GM18951 (cell line): ENCODE data around the gene ZNF821.

Experiments
- POLR2A ChIP-seq: IDR thresholded peaks from 4 replicates; pipeline ENCODE4 v1.6.1; 2011; ENCODE audit warnings: mild to moderate bottlenecking; ENCODE audit not compliant: insufficient read length, insufficient read depth; ENCODE audit errors: extremely low read depth
- in situ Hi-C: fragments of 300-500 bp; cut with MboI; formaldehyde crosslinking; loops from one replicate; pipeline ENCODE4 v1.12.0; 2022; ENCODE audit warnings: low sequenced_read_pairs, mixed read lengths, inconsistent platforms; ENCODE audit not compliant: unreplicated experiment

ZNF821 gene

GRCh38 chr16:71883849-71884638 is at the start of gene ZNF821:
Gene ZNF821, minus strand, starts transcription at chr16:71884182. Its CDS starts 4,236 bp downstream, at chr16:71879946.
- TF ChIP-seq POLR2A: peak; percentile 50
- in situ Hi-C loops: no loop called here

- in situ Hi-C loops: no loop called here
- no peak for TF ChIP-seq POLR2A
Measured at GRCh38 chr16:71933017-71933416, 49.0 kb upstream of the ZNF821 start.

GRCh38 chr16:71931599-71931998 is 47.6 kb upstream of the ZNF821 start:
- no peak for TF ChIP-seq POLR2A
- in situ Hi-C loops: no loop called here

GRCh38 chr16:71931001-71931400 is 47.0 kb upstream of the ZNF821 start:
- TF ChIP-seq POLR2A: no peak
- in situ Hi-C loops: no loop called here

GRCh38 chr16:71930013-71930563 is 46.1 kb upstream of the ZNF821 start:
- TF ChIP-seq POLR2A: no peak
- in situ Hi-C loops: no loop called here

GRCh38 chr16:71929048-71929447 is 45.1 kb upstream of the ZNF821 start:
- in situ Hi-C loops: no loop called here

GRCh38 chr16:71927787-71928186 is 43.8 kb upstream of the ZNF821 start:
- in situ Hi-C loops: no loop called here
- no peak for TF ChIP-seq POLR2A

More at GRCh38 chr16:71929048-71929447, 45.1 kb upstream of the ZNF821 start:
- TF ChIP-seq POLR2A: no peak

- no peak for TF ChIP-seq POLR2A
- in situ Hi-C loops: no loop called here
Measured at GRCh38 chr16:71927383-71927782, 43.4 kb upstream of the ZNF821 start.

- TF ChIP-seq POLR2A: no peak
- in situ Hi-C loops: no loop called here
Measured at GRCh38 chr16:71924710-71925109, 40.7 kb upstream of the ZNF821 start.

GRCh38 chr16:71923941-71924690 is 40.1 kb upstream of the ZNF821 start:
- in situ Hi-C loops: no loop called here
- no peak for TF ChIP-seq POLR2A

- in situ Hi-C loops: no loop called here
- no peak for TF ChIP-seq POLR2A
Measured at GRCh38 chr16:71920658-71921057, 36.7 kb upstream of the ZNF821 start.

GRCh38 chr16:71919035-71919434 is 35.1 kb upstream of the ZNF821 start:
- in situ Hi-C loops: no loop called here
- TF ChIP-seq POLR2A: no peak

- TF ChIP-seq POLR2A: no peak
- in situ Hi-C loops: no loop called here
Measured at GRCh38 chr16:71917900-71918299, 33.9 kb upstream of the ZNF821 start.
